Omental fat pad (tissue), 4 donors: ENCODE data around the gene KIF17. TPM values are rescaled to one million over a fixed set of nuclear protein-coding genes. Genes with fewer than 3 reads are reported as not detected.

Source experiments
- ATAC-seq: fragments of 150-250 bp; one replicate; pipeline ENCODE4 v1.9.1; 2016; ENCODE audit warnings: mild to moderate bottlenecking, moderate library complexity; ENCODE audit not compliant: low FRiP score
- DNase-seq: peaks from one replicate; pipeline ENCODE4 v3.0.0-alpha.2; 2019; ENCODE audit warnings: low spot score
- total RNA-seq, 4 donors: library from RNA; depleted of rRNA; stranded (reverse); fragments of >200 nt; gene quantifications; one replicate each; pipeline ENCODE4 v1.1.0, GENCODE V29; 2016
- TF ChIP-seq, protein P1 (sequence below), 3 donors: fragments of 450-650 bp; IDR thresholded peaks; one replicate each; pipeline ENCODE4 v1.5.1; 2016 to 2017; ENCODE audit warnings: antibody characterized with exemption in 3 of 3, mild to moderate bottlenecking in 3 of 3, moderate library complexity in 2 of 3

Gene KIF17
- total RNA-seq, 4 donors from 2014 or later = 2.6 to 14.8 (median 4.1) TPM

DNA sequence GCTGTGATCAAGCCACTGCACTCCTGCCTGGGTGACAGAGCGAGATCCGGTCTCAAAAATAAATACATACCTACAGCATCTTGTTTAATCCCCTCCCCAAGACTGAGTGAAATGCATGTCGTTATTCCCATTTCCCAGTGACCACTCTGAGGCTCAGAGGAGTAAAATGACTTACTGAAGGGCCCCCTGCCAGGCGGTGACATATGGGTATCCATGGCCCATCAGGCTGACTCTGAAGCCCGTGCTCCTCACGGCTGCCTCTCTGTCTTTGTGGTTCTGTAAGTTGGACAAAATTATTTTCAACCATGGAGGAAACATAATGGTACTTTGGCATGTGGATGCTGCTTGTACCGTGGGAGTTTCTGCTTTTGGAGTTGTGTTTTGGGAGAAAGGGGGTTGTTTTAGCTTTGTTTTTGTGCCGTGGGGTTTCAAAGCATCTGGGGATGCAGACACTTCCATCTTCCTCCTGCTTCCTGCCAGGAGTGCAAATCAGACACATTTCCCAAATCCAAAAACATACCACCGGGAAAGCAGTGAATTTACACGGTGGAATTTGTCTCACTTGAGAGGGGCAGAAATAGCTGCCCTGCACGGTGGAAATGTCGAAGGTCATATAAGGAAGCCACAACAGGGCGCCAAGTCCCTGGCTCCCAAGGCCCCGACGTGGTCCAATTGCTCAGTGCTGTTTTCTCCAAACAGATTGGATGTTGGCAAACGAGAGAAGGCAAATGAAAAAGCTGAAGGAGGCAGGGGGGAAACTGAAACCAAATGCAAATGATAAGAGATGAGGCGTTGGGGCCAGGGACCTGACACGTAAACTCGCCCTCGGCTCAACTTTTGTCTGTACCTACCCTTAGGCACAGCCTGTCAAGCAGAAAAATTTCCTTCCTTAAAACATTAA lies 101.6 kb downstream of the KIF17 start:
- ATAC-seq (no peak), DNase-seq (no peak)
- TF ChIP-seq, protein P1, sequence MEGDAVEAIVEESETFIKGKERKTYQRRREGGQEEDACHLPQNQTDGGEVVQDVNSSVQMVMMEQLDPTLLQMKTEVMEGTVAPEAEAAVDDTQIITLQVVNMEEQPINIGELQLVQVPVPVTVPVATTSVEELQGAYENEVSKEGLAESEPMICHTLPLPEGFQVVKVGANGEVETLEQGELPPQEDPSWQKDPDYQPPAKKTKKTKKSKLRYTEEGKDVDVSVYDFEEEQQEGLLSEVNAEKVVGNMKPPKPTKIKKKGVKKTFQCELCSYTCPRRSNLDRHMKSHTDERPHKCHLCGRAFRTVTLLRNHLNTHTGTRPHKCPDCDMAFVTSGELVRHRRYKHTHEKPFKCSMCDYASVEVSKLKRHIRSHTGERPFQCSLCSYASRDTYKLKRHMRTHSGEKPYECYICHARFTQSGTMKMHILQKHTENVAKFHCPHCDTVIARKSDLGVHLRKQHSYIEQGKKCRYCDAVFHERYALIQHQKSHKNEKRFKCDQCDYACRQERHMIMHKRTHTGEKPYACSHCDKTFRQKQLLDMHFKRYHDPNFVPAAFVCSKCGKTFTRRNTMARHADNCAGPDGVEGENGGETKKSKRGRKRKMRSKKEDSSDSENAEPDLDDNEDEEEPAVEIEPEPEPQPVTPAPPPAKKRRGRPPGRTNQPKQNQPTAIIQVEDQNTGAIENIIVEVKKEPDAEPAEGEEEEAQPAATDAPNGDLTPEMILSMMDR (IDR thresholded peaks at IDR 0.05) = no peak

DNA sequence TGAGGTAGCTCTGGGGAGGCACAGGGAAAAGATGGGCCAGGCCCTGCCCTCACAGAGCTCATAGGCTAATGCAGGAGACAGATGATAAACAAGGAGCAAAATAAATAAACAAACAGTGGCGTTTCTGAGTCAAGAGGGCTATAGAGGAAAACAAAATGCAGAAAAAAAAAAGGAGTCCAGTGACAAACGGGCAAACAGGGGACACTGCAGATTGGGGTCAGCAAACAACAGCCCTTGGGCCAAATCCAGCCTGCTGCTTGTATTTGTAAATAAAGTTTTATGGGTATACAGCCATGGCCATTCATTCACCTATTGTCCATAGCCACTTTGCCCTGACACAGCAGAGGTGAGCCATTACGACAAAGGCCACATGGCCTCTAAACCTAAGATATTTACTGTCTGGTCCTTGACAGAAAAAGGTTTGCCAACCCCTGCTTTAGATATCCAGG lies 103.7 kb downstream of the KIF17 start:
- TF ChIP-seq, protein P1 (IDR thresholded peaks at IDR 0.05) = no peak
- DNase-seq = no peak
- no peak for ATAC-seq

Other genes with a start within 250 kb of the KIF17 start
- gene CAMK2N1, start 231.8 kb downstream of the KIF17 start, total RNA-seq = 1 to 10 TPM; 4.4 to 6.5 (median 5.4) TPM
- gene MUL1, start 209.9 kb downstream of the KIF17 start, total RNA-seq = 10 to 100 TPM; 22.1 to 36.4 (median 27.1) TPM
- gene FAM43B, start 165.4 kb downstream of the KIF17 start, total RNA-seq = 1 to 10 TPM in 1 of 4 donors, under 1 TPM in 3; 0.31 to 2.2 (median 0.70) TPM
- gene CDA, start 128.9 kb downstream of the KIF17 start, total RNA-seq = 10 to 100 TPM in 1 of 4 donors, 1 to 10 TPM in 3; 1.9 to 13.2 (median 2.8) TPM
- 100 to 1,000 TPM in 2 of 4 donors, 10 to 100 TPM in 2; 71.9 to 132 (median 111) TPM for gene PINK1, start 84.5 kb downstream of the KIF17 start, total RNA-seq
- 100 to 1,000 TPM; 119 to 155 (median 141) TPM for gene DDOST, start 56.6 kb downstream of the KIF17 start, total RNA-seq
- 1 to 10 TPM in 1 of 4 donors, under 1 TPM in 2, not detected in 1; 0.25 to 5.8 (median 0.84) TPM for gene SH2D5, start 14.7 kb upstream of the KIF17 start, total RNA-seq
- gene HP1BP3, start 69.3 kb upstream of the KIF17 start, total RNA-seq = 100 to 1,000 TPM; 138 to 202 (median 148) TPM